AG08396 (cell line): ENCODE data around the gene UBE2E3.
A peak's percentile ranks its signal among the peaks of the same experiment; 100 is the strongest.
"Not testable (repeated sequence)": the region's sequence is repeated elsewhere in the genome, so short reads cannot be mapped to it uniquely, and the experiment has no call there.

Source experiments
- DNase-seq: peaks from one replicate; pipeline ENCODE4 v3.0.0; 2012; ENCODE audit warnings: low spot score, mixed read lengths

The UBE2E3 gene

DNA sequence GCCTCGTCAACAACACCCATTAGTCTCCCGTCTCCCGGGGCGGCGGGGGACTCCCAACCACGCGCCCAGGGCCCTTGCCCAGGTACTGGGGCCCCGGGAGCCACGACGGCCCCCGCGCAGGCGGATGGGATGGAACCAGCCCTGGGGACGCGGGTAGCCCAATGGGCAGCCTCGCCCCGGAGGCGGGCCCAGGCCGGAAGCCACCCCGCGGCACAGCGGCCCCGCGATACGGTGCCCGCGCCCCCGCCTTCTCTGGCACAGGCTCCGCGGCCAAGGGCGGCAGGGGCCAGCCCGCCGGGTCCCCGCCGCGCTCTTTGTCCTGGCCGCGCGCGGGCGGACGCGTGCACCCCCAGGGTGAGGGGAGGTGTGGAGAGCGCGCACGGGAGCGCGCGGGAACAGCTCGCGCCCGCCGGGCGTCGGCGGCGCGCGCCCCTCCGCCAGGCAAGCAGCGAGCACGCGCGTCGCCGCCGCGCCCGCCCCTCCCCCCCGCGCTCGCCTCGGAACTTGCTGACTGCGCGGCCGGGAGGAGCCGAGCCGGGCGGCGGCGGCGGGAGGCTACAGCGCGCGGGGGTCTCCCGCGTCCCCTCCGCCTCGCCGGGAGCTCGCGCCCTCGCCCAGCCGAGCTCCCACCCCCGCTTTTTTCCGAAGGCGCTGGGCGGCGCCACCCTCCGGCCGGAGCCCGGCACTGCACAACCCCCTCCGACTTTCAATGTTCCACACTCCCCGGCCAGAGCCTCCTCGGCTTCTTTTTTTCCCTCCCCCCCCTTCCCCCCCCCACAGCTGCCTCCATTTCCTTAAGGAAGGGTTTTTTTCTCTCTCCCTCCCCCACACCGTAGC is at the start of gene UBE2E3:
UBE2E3 (plus strand) TSS at position 500 of the 837 bp plus-strand sequence. CDS start 1,438 bp downstream, outside the sequence.
- peak; percentile 86 for DNase-seq

DNA sequence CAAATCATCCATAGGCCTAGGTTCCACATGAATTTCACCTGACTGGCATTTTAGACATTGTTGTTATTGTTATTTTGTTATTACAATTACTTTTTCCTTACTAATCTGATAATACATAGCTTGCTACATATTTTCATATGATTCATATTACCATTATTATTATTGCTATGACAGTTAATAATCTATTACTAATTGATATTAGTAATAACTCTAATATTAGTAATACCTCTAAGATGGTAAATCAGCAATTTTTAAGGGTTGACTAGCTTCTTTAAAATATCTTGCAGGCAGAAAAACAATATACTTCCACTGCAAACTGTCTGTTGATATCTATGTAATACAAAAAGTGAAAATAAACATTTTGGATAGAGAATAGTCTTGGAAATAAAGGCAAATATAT is 48.6 kb upstream of the UBE2E3 start:
- no peak for DNase-seq

DNA sequence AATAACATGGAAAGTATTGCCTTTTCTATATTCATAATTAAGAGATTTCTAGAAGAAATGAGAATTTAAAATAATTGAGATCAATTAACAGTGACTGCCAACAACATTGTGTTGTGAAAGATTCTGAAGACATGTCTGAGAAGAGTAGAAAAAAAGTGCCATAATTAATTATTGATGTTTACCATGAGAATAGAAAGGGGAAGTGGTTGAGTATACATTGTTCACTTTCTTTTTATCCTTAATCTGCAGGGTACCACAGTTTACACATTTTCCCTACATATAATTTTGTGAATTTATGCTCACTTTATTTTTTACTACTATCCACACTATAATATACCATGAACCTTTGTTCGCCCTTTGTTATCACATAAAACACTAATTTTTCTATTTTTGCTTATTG is 47.1 kb upstream of the UBE2E3 start:
- DNase-seq: no peak

DNA sequence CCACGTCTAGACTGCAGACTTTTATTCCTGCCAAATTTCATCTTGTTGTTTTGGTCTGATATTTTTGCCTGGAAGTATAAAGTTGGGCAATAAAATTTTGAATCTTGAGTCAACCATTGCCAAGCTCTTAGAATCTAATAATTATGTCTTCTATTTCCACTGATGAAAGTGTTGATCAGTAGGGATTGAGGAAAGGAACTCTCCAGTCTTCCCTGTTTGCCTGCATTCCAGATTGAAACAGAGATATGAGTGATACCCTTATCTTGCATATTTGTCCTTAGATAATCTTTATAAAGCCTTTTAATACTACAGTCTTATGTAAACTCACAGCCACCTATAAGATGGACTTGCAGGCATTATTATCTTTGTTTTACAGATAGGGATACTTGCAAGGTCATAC is 45.5 kb upstream of the UBE2E3 start:
- DNase-seq: no peak

DNA sequence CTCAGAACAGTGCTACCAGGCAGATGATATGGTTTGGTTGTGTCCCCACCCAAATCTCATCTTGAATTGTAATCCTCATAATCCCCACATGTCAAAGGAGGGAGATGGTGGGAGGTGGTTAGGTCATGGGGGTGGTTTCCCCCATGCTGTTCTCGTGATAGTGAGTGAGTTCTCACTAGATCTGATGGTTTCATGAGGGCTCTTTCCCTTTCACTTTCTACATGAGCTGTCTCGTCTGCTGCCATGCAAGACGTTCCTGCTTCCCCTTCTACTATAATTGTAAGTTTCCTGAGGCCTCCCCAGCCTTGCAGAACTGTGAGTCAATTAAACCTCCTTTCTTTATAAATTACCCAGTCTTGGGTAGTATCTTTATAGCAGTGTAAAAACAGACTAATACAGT is 42.9 kb upstream of the UBE2E3 start:
- DNase-seq: not testable (repeated sequence)

DNA sequence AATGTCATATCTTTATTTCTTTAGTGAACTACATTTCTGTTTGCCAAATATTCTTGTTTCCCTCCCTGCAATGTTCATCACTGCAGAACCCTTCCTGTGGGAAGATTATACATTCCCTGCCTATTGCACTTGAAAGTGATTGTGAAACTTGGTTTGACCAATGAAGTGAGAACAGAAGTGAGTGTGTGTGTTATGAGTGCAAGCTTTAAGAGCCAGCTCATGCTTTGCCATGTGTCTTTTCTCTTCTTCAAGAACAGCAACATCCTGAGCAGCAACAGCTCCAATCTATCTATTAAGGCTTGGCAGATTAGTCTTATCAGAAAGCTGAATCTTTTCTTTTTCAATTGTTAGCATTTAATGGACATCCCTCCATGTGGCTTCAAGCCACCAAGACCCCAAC is 42.0 kb upstream of the UBE2E3 start:
- DNase-seq: no peak

DNA sequence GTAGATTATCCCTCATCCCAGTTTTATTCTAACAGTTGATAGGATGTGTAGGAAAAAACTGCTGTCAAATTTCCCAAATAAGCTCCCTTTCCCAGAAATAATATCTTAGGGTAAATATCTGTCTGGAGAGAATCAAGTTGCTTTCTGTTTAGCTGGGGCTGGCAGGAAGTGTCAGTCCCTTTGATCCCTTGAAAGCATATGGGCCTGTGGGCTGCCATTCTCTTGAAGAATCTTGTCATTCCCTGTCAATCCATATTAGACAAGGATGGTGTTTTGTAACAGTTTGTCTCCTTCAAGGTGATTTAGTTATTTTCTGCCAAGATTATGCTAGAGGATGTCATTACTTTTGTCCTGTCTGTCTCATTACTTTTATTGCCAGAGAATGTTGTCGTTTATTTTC is 37.1 kb upstream of the UBE2E3 start:
- DNase-seq: no peak

DNA sequence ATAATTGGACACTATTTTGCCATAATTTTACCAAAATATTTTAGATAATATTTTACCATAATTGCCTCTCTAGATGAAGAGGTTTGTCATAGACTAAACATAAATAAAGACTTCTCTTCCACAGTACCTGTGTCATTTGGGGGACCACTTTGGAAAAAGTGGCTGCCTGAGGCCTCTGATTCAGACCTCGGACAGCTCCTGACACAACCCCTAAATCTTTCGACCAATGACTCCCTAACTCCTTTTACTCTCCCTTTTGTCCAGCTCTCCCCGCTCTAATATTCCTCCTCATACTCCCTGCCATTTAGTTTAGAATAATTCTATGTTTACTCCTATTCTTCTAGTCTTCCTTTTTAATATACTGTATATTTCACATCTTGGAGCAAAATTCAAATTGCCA is 36.0 kb upstream of the UBE2E3 start:
- no peak for DNase-seq

DNA sequence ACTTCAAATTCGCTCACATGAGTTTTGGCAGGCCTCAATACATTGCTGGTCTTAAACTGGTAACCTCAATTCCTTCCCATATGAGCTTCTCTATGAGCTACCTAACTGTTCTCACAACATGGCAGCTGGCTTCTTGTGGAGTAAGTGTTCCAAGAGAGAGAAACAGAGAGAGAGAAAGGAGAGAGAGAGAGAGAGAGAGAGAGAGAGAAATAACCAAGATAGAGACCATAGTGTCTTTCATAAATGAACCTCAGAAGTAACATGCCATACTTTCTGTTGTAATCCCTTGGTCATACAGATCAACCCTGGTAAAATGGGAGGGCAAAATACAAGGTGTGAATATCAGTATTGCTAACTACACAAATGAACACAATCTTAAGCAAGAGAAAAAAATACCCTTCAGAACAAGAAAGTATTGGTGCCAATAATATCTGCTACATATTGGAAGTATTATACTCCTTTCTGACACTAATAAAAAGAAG is 33.2 kb upstream of the UBE2E3 start:
- DNase-seq: no peak

DNA sequence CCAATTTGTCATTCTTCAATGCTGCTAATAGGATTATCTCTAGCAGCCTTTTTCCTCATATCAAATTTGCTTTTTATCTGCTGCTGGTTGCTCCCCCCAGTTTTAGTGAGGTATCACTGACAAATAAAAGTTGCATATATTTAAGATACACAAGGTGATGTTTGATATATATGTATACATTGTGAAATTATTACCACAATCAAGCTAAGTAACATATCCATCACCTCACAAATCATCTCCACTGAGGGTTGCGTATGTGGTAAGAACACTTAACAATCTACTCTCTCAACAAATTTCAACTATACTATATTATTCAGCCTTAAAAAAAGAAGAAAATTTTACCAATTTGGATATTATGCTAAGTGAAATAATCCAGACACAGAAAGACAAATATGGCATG is 30.5 kb upstream of the UBE2E3 start:
- DNase-seq: no peak

DNA sequence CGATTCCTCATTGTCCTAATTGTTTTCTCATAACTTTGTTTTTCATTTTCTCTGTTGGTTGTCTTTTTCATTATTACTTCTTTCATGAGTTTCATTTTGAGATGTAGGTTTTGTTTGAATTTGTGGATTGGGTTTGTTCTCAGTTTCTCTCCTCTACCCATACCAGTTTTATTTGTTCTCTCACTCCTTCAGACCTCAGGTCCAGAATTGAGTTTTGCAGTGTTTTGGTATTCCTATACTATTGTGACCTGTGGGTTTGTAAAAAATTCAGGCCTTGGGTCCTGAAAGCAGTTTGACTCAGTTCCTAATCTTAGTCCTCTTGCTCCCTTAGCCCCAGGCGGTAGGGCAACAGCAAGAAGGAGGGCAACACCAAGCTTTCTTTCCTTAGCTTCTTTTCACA is 28.3 kb upstream of the UBE2E3 start:
- DNase-seq: no peak

DNA sequence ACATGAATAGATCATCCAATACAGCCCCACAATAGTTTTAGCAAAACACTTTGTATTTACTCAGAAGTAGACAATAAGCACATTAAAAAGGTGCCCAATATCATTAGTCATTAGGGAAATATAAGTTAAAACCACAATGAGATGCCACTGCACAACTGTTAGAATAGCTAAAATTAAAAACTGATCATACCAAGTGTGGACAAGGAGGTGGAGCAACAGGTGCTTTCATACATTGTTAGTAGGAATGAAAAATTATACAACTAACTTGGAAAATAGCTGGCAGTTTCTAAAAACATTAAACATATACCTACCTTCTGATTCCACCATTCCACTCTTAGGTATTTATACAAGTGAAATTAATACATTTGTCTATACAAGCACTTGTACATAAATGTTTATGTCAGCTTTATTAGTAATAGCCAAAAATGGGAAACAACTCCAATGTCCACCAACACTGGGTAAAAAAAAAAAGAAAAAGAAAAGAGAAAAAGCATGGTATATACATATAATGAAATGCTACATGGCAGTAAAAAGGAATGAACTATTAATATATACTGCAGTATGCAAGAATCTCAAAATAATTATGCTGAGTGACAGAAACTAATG is 27.6 kb upstream of the UBE2E3 start:
- no peak for DNase-seq

DNA sequence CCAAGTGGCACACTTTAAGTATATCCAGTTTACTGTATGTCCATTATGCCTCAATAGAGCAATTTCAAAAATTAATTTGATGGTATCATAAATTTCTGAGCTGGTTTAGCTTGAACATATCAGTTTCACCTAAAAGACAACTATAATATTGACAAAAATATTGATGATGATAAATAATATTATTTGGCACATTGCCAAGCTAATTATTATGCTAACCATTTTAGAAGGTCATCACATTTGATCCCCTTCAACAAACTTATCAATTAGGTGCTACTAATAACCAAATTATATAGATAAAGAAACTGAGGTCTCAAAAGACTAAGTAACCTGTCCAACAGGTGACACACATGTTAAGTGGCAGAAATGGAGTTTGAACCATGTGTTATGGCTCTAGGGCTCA is 26.9 kb upstream of the UBE2E3 start:
- no peak for DNase-seq

DNA sequence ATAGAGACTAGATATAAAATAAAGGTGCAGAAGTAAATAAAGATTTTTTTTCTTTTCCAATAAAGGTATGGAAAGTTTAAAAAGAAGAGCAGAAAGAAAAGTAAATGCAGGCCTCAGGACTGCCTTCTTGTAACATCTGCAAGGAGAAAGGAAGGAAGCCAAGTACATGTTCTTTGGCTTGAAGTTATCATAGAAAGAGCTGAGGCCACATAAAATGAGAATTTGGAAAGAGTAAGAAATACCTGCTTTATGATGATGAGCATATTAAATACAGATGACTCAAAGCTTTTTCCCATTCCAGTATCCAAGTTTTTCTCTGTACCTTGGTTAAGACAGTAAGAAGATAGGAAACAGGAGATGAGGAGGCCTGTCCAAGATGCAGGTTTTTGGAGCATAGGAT is 25.3 kb upstream of the UBE2E3 start:
- DNase-seq: no peak

DNA sequence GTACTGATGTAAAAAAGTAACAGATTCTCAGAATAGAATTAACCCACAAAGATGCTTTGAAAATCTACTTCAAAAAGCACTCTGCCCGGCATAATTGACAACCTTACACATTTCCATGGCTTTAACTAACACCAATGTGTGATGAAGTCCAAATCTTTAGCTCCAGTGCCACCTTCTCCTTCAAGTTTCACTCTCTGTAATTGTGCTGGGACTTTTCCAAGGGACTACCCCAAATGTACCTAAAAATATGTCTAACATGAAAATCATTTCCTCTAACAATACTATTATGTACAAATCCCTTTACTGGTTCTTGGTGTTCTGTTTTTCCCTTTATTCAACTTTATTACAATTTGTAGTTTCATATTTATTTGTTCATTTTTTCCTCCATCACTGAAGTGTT is 20.6 kb upstream of the UBE2E3 start:
- no peak for DNase-seq

DNA sequence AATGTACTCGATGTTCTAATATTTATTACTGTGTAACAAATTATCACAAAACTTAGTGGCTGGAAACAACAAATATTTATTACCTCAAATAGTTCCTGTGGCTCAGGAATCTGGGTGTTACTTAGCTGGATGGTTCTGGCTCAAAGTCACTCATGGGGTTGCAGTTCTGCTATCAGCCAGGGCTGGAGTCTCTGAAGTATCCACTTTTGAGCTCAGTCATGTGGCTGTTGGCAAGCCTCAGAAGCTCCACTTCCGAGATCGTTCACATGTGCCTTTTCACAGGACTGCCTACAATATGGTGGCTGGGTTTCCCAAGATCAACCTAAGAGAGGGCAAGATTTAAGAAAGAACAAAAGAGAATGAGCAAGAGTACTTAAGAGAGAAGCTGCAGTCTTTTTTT is 19.4 kb upstream of the UBE2E3 start:
- no peak for DNase-seq

DNA sequence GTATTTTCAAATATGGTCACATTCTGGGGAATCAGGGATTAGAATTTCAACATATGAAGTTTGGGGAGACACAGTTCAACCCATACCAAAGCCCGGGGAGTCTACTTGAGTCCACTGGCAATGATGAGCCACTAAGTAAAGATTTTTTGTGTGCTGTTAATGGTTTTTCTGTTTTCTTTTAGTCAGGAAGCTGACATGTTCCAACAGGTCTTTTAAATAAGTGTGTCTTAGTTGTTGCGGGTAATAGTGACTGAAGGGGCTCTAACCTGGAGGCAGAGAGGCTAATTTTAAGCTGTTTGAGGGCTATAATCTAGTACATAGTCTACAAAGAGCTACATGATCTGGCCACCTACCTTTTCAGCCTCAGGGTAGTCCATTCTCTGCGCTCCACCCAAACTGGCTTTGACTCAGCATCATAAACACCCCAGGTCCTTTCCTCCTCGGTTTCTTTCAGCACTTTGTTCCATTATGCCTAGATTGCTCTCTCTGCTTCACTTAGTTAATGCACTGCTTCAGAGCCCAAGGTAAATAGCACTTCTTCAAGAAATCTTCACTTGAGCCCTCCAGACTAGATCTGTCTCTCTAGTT is 17.6 kb upstream of the UBE2E3 start:
- DNase-seq: no peak

DNA sequence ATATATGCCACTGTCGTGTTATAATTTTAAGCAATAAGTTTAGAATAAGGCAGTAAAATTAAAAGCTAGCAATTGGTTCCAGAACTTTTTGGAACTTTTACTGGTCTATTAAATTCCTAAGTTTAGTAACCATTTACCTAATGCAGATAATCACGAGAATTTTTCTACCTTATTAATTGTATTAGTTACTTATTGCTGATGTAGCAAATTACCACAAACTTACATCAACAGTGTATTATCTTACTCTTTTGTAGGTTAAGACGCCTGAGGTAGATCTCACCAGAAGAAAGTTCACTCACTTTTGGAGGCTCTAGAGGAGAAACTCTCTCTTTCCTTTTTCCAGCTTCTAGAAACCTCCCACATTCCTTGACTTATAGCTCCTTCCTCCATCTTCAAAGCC is 14.0 kb upstream of the UBE2E3 start:
- DNase-seq: no peak

DNA sequence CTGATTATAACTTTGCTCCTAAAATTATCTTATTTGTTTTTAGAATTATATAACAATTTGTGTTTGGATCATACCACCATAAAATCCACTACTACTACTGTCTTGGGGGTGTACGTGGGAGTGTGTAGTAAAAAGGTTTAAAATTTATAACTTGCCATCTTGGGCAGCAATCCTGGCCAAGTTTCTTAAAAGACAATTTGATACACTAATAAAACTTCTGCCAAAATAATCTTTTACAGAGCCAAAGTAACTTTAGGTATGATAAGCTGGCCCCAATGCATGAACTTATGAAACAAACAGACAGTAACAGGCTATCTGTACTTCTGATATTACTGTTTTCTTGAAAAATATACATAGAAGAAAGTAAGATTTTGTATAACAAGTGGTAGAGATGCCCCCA is 11.3 kb upstream of the UBE2E3 start:
- DNase-seq: no peak

DNA sequence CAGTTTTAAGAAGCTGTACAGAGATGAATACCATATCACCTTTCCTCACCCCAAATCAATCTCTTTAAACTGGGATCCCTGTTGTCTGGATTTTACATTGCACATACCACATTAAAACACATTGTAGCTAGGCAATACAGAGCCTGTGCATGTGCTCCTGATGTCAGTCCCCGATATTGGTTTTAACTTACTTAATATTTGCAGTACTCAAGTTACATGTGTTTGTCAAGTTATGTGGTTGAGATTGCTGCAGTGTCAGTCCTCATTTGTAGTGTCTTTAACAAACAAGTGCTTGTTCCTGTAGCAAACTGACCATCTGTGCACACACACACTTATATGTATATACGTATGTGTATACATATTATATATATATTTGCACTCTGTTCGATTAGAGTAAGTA is 10.4 kb upstream of the UBE2E3 start:
- no peak for DNase-seq

DNA sequence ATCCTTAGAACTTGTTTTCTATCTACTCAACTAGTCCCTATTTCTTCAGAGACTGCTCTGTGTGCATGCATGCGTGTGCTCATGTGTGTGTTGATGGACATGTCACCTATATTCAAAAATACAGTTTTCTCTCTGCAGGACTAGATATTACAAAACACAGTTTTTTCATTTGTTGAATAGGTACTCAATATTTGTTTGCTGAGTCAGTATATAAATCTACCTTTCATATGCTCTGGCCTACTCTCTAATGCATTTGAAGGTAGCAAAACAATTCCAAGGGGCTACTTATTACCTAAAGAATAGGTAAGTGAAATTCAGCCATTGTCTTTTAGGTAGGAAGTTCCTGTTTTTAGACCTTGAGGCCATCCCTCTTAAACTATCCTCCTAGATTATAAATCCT is 8.6 kb upstream of the UBE2E3 start:
- no peak for DNase-seq

DNA sequence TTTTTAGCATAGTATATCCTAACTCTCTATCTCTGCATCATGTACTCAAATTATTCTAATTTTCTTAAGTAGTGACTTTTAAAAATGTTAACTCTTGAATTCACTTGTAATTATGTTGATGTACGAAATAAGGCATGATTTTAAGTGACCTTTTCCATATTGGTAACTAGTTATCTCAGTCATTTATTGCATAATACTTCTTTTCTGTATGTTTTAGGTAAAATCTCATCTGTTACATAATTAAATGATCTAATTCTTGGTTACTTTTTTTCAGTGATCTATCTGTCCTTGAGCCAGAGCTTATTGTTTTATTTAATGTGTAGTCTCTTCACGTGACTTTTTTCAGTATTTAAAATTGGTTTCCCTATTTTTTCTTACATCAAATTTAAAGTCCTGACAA is 4.8 kb upstream of the UBE2E3 start:
- no peak for DNase-seq
